Ectodermal cell (in vitro differentiated cells): Measurements from ENCODE around the gene SLC22A12.

ENCODE experiments used
- H3K27ac ChIP-seq: 2 replicates; pipeline ENCODE4 v1.7.0; 2013; ENCODE audit warnings: mild to moderate bottlenecking, low read depth, low read length; ENCODE audit not compliant: insufficient read depth, poor library complexity, severe bottlenecking
- H3K27me3 ChIP-seq: 2 replicates; pipeline ENCODE4 v1.7.0; 2013; ENCODE audit warnings: mild to moderate bottlenecking, low read length; ENCODE audit not compliant: insufficient read depth, control insufficient read depth, poor library complexity, severe bottlenecking
- H3K36me3 ChIP-seq: one replicate; pipeline ENCODE4 v1.7.0; 2013; ENCODE audit warnings: low read length; ENCODE audit not compliant: control insufficient read depth, insufficient read depth
- H3K4me1 ChIP-seq: one replicate; pipeline ENCODE4 v1.7.0; 2013; ENCODE audit warnings: low read length; ENCODE audit not compliant: control insufficient read depth, insufficient read depth
- H3K4me3 ChIP-seq: 2 replicates; pipeline ENCODE4 v1.7.0; 2013; ENCODE audit warnings: low read depth, low read length, control low read depth; ENCODE audit not compliant: insufficient read depth
- H3K9me3 ChIP-seq: 2 replicates; pipeline ENCODE4 v1.7.0; 2013; ENCODE audit warnings: mild to moderate bottlenecking, low read length, moderate library complexity; ENCODE audit not compliant: control insufficient read depth
- WGBS, 2 experiments: methylation state at CpG; one replicate each; pipeline ENCODE4 v1.1.7; 2013; ENCODE audit warnings: missing lambda C conversion rate in 2 of 2; 5-methylcytosine and 5-hydroxymethylcytosine counted together

Gene SLC22A12

GRCh38 chr11:64569300-64569970 lies 21.6 kb upstream of the SLC22A12 start:
- Histone ChIP-seq H3K4me1 (peaks cover 19% of the 10 kb centered on the region), H3K4me3 (no peak overlapping the region), H3K36me3 (no peaks in the 10 kb centered on the region), H3K9me3 (no peaks in the 10 kb centered on the region), H3K27me3 (no peaks in the 10 kb centered on the region), H3K27ac (no peak overlapping the region)
- WGBS, 2 experiments, result 93 to 95% methylated on average over 8 of the region's 8 CpGs

GRCh38 chr11:64570341-64570740 lies 20.7 kb upstream of the SLC22A12 start:
- H3K9me3 ChIP-seq, result no peaks in the 10 kb centered on the region
- H3K36me3 ChIP-seq, result no peaks in the 10 kb centered on the region
- H3K27me3 ChIP-seq, result no peaks in the 10 kb centered on the region
- H3K4me1 ChIP-seq, result peaks cover 19% of the 10 kb centered on the region
- no peak overlapping the region for H3K27ac ChIP-seq
- H3K4me3 ChIP-seq, result no peak overlapping the region
- WGBS, 2 experiments, result 94 to 100% methylated on average over 3 of the region's 3 CpGs

GRCh38 chr11:64571050-64571409 lies 20.0 kb upstream of the SLC22A12 start:
- H3K9me3 ChIP-seq, result no peaks in the 10 kb centered on the region
- H3K4me3 ChIP-seq, result no peak overlapping the region
- H3K27ac ChIP-seq, result no peak overlapping the region
- H3K36me3 ChIP-seq, result no peaks in the 10 kb centered on the region
- no peaks in the 10 kb centered on the region for H3K27me3 ChIP-seq
- WGBS, 2 experiments, result 94 to 95% methylated on average over 11 of the region's 11 CpGs
- H3K4me1 ChIP-seq, result peaks cover 15% of the 10 kb centered on the region

- Histone ChIP-seq H3K27me3 (no peaks in the 10 kb centered on the region), H3K4me1 (peaks cover 13% of the 10 kb centered on the region), H3K4me3 (no peak overlapping the region), H3K27ac (no peak overlapping the region), H3K9me3 (no peaks in the 10 kb centered on the region), H3K36me3 (no peaks in the 10 kb centered on the region)
- 75 to 80% methylated on average over 22 of the region's 22 CpGs for WGBS, 2 experiments
Observed at GRCh38 chr11:64571410-64572091, 19.5 kb upstream of the SLC22A12 start.

- Histone ChIP-seq H3K4me1 (peaks cover 7% of the 10 kb centered on the region), H3K27me3 (no peaks in the 10 kb centered on the region), H3K9me3 (no peaks in the 10 kb centered on the region), H3K36me3 (no peaks in the 10 kb centered on the region), H3K4me3 (no peak overlapping the region), H3K27ac (no peak overlapping the region)
- WGBS, 2 experiments, result 90% methylated on average over 8 of the region's 8 CpGs
Observed at GRCh38 chr11:64572143-64572542, 18.9 kb upstream of the SLC22A12 start.

DNA sequence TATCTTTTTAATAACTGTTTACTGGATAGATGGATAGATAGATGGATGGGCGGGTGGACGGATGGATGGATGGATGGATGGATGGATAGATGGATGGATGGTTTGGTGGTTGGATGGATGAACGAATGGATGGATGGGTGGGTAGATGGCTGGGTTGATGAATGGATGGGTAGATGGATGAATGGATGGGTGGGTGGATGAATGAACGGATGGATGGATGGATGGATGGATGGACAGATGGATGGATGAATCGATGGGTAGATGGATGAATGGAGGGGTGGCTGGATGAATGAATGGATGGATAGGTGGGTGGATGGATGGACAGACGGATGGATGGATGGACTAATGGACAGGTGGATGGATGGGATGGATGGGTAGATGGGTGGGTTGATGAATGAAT lies 13.8 kb upstream of the SLC22A12 start:
- no peak overlapping the region for H3K4me3 ChIP-seq
- no peak overlapping the region for H3K27ac ChIP-seq
- WGBS, 2 experiments, result 89 to 92% methylated on average over 6 of the region's 6 CpGs
- H3K4me1 ChIP-seq, result no peaks in the 10 kb centered on the region
- H3K36me3 ChIP-seq, result no peaks in the 10 kb centered on the region
- H3K9me3 ChIP-seq, result no peaks in the 10 kb centered on the region
- H3K27me3 ChIP-seq, result no peaks in the 10 kb centered on the region

DNA sequence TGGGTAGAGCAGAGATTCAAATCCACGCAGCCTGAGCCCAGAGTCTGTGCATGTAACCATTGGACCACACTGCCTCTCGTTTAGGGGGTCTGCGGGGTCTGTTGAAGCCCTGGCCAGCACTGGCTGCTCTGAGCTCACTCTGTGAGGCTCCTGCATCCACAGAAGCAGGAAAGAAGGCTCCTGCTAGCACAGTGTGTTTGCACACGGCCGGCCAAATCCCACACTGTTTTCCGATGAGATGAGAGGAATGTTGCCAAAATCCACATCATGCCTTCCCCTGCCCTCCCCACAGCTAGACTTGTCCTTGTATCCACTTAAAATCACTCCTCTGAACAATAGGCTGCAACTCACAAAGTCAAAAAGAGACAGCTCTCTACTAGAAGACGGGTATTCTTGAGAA lies 10.6 kb upstream of the SLC22A12 start:
- WGBS, 2 experiments, result 87 to 91% methylated on average over 7 of the region's 7 CpGs
- Histone ChIP-seq H3K9me3 (no peaks in the 10 kb centered on the region), H3K36me3 (no peaks in the 10 kb centered on the region), H3K4me1 (peaks cover 7% of the 10 kb centered on the region), H3K27ac (no peak overlapping the region), H3K27me3 (no peaks in the 10 kb centered on the region), H3K4me3 (no peak overlapping the region)

- Histone ChIP-seq H3K4me1 (peaks cover 7% of the 10 kb centered on the region), H3K9me3 (no peaks in the 10 kb centered on the region), H3K27ac (no peak overlapping the region), H3K36me3 (no peaks in the 10 kb centered on the region), H3K27me3 (no peaks in the 10 kb centered on the region), H3K4me3 (no peak overlapping the region)
- 94% methylated on average over 17 of the region's 17 CpGs for WGBS, 2 experiments
Observed at GRCh38 chr11:64581057-64581523, 9.9 kb upstream of the SLC22A12 start.

DNA sequence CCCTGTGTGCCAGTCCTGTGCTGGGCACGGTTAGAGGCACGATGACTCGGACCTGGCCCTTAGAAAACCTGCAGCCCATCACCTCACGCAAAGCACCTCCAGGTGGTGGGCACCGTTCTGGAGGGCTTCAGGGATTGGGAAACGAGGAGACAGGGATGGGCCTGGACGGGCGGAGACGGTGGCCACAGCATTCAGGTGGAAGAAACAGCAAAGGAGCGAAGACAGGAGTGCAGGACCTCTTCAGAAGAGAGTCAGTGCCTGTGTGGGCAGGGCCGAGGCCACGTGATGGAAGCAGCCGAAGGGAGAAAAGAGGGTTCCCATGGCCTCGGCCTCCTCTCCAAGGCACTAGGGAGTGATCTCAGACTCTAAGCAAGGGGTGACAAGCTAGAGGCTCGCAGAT lies 8.1 kb upstream of the SLC22A12 start:
- Histone ChIP-seq H3K4me3 (no peak overlapping the region), H3K4me1 (peaks cover 7% of the 10 kb centered on the region), H3K27ac (no peak overlapping the region), H3K27me3 (no peaks in the 10 kb centered on the region), H3K36me3 (no peaks in the 10 kb centered on the region), H3K9me3 (no peaks in the 10 kb centered on the region)
- 92 to 93% methylated on average over 15 of the region's 15 CpGs for WGBS, 2 experiments

DNA sequence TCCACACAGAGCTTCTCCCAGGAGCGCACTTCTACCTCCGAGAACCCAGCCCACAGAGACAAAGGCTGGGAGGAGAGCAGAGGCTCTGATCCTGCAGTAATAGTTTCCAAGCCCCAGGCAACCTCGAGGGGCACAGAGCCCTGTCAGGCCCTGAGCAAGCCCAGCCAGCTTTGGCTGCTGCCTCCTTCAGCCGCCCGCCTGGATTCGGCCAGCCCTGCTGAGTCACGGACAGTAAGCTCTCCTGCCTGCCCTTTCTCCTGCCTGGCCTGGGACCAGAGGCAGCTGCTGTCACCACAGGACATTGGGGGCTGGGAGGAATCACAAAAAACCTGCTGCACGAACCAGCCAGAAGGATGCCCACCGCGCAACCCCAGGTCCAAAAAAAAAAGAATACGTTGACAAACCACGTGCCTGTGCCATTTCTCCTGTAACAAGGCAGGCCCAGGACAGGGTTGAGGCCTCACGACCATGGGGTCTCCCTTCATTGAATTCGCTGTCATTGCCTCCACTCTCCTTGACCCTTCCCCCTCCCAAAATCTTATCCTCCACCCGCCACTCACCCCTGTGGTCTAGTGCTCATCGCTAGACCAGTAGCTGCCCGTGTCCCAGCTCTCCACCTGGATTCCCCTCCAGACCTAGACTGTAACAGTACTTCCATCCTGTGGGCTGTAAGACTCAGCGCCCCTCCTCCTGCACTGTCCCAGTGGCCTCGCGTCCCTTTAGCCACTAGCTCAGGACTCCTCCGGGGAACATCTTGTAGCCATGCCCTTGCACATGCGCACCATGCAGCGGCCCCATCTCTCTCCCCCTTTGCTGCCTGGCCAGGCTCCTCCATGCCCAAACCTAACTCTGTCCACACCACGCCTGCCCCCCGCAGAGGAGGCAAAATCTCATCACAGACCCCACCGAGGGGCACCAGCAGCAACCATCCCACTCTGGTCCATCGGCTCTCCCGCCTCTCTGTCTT lies 7.4 kb upstream of the SLC22A12 start:
- no peaks in the 10 kb centered on the region for H3K36me3 ChIP-seq
- 85% methylated on average over 28 of the region's 28 CpGs for WGBS, 2 experiments
- H3K4me3 ChIP-seq, result no peak overlapping the region
- no peak overlapping the region for H3K27ac ChIP-seq
- no peaks in the 10 kb centered on the region for H3K27me3 ChIP-seq
- peaks cover 7% of the 10 kb centered on the region for H3K4me1 ChIP-seq
- H3K9me3 ChIP-seq, result no peaks in the 10 kb centered on the region
